GM21619 (cell line): Measurements from ENCODE around the gene EPSTI1.

ENCODE experiments used
- ATAC-seq: cut with Tn5 transposase; IDR thresholded peaks from one replicate; pipeline ENCODE4 v1.9.1; 2021; ENCODE audit not compliant: unreplicated experiment

EPSTI1 gene, protein sequence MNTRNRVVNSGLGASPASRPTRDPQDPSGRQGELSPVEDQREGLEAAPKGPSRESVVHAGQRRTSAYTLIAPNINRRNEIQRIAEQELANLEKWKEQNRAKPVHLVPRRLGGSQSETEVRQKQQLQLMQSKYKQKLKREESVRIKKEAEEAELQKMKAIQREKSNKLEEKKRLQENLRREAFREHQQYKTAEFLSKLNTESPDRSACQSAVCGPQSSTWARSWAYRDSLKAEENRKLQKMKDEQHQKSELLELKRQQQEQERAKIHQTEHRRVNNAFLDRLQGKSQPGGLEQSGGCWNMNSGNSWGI

GRCh38 chr13:42991898-42992763 lies at the start of gene EPSTI1:
Gene EPSTI1 (minus strand): TSS chr13:42992241. CDS start chr13:42992165, 76 bp downstream.
- ATAC-seq, result peak; percentile 69

- no peak for ATAC-seq
Measured at GRCh38 chr13:43041369-43041921, 49.4 kb upstream of the EPSTI1 start.

- ATAC-seq, result peak; percentile 31
Measured at GRCh38 chr13:43040581-43041368, 48.7 kb upstream of the EPSTI1 start.

GRCh38 chr13:43039966-43040365 lies 47.9 kb upstream of the EPSTI1 start:
- no peak for ATAC-seq

DNA sequence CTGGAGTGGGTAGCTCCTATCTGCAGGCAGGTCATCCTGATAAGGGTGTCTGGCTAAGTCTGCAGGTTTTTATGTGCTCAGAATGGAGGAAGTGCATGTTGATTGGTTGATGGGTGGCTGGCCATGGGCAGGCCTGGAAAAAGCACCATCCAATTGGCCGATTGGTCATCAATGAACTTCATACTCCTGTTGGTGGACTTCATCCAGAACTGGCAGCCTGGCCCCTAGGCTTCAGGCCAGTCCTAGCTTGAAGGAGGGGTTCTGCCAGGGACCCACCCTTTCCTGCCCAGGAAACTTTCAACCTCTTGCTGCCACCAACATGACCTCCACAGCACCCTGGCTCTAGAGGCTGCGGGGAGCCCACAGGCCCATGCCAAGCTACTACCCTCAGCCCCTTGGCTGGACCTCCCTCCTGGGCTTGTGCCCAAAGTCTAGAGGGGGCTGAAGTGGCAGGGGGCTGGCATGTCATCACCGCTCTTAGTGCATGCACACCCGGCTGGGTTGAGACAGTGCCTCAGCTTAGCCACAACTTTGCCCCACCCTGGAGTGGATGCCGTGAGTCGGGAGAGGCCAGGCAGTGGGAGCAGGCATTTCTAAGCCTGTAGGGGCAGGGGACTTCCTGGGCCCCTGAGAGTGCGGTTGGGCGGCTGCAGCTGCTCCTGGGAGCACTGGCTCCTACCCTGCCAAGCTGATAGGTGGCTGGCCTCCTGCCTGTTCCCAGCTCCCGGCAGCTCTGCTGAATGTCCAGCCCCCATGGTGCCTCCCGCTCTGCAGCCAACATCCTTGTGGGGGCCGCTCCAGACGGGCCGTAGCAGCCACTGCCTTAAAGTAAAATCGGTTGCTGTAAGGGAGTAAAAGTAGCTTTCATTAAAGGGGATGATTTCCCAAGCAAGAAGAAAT lies 44.6 kb upstream of the EPSTI1 start:
- ATAC-seq, result no peak

GRCh38 chr13:43033038-43033437 lies 41.0 kb upstream of the EPSTI1 start:
- ATAC-seq, result no peak

GRCh38 chr13:43031881-43032280 lies 39.8 kb upstream of the EPSTI1 start:
- ATAC-seq, result no peak

DNA sequence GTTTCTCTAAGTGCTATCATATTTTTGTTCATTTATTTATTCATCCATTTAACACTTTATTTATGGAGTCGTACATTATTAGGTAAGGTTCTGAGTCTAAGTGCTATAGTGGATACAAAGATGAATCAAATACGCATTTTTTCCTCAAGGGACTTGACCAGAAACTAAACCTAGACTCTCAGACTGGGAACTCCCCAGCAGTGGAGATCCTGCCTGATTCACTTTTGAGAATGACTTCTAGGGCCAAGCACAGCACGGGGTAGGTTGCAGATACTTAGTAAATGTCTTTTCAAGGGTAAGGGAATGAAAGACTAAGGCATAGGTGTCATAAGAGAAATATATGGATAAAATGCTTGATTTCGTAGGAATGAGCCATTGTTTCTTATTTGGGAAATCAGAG lies 38.5 kb upstream of the EPSTI1 start:
- ATAC-seq, result peak; percentile 65

GRCh38 chr13:43026262-43026661 lies 34.2 kb upstream of the EPSTI1 start:
- no peak for ATAC-seq

DNA sequence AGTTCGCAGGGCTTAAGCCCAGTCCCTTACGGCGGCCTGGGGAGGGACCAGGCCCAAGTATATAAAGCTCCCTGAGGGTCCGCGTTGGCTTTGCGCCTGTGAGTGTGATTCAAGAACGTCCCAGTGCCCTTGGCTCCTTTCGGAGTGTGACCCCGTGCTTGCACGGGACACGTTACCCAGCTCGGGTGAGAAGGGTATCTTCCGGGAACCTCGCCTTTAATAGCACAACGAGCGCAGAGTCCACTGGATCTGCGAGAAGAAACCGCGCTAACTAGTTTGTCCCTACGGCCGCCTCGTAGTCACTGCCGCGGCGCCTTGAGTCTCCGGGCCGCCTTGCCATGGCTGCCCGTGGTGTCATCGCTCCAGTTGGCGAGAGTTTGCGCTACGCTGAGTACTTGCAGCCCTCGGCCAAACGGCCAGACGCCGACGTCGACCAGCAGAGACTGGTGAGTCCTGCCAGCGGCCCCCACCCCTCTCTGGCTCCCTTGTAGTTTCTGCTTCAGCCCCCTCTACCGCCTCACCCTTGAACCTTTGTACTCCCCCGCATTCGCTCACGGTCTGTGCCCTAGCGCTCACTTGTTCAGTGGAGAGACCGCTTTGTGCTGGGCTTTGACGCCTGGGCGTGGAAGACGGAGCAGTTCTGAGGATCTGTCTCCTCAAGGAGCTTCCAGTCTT lies 31.4 kb upstream of the EPSTI1 start, which contains the start of gene DNAJC15:
Gene DNAJC15 (plus strand): TSS at position 298 of the 675 bp plus-strand sequence. CDS start 41 bp downstream, at position 339.
- peak; percentile 75 for ATAC-seq

DNA sequence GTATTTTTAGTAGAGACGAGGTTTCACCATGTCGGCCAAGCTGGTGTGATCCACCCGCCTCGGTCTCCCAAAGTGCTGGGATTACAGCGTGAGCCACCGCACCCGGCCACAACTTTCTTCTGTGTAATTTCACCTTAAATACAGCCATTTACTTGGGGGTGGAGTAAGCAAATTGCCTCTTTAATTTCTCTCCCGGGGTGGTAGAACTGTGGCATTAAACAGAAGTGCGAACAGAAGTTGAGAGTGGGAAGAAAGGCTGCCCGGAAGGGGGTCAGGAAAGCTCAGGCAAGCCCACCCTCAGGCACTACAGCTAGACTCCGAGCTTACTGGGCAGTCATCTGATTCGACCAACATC lies 30.9 kb upstream of the EPSTI1 start:
- no peak for ATAC-seq

DNA sequence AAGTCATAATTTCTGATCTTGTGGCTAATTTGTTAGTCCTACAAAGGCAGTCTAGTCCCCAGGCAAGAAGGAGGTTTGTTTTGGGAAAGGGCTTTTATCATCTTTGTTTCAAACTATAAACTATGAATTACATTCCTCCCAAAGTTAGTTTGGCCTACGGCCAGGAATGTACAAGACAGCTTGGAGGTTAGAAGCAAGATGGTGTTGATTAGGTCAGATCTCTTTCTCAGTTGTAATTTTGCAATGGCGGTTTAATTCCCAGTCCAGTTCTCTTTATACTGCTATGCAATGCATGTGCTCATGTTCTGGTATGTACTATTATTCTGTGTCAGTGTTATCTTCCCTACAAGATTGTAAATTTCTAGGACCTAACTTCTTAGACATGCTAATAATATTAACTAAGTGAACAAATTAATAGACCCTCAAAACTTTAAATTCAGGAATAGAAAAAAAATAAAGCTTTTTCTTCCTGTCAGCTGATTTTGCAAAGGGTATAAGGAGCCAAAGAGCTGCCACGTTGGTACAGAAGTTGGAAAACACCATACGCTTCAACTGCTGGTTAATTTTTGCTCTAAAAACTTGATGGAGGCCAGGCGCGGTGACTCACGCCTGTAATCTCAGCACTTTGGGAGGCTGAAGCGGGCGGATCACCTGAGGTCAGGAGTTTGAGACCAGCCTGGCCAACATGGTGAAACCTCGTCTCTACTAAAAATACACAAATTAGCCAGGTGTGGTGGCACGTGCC lies 30.1 kb upstream of the EPSTI1 start:
- no peak for ATAC-seq

GRCh38 chr13:43020794-43021193 lies 28.8 kb upstream of the EPSTI1 start:
- ATAC-seq, result no peak

GRCh38 chr13:43019811-43020210 lies 27.8 kb upstream of the EPSTI1 start:
- ATAC-seq, result no peak

GRCh38 chr13:43016226-43016625 lies 24.2 kb upstream of the EPSTI1 start:
- no peak for ATAC-seq

GRCh38 chr13:43014162-43014561 lies 22.1 kb upstream of the EPSTI1 start:
- no peak for ATAC-seq

DNA sequence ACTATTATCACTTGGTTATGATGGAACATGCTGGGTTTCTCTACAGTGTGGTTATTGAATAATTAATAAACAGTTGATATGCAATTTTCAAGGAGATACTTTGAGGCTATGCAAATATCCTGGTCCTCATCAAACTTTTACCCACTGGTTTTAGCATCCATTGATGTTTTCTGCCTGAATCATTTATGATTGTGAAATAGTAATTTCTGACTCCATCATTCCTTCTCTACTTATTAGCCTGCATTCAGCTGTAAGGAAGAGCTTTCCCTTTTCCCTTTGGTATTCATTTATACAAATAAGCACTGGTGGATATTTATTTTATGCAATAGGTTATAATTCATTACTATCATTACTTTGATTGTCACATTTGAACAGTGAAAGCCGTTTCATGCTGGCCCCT lies 17.5 kb upstream of the EPSTI1 start:
- ATAC-seq, result no peak

GRCh38 chr13:43008596-43008995 lies 16.6 kb upstream of the EPSTI1 start:
- ATAC-seq, result no peak
